PFSK-1 (cell line): ENCODE measurements around the gene FDXR.

ENCODE experiments used
- FOXP2 ChIP-seq: optimal IDR thresholded peaks from 2 replicates; pipeline ENCODE3; 2011; ENCODE audit warnings: borderline replicate concordance, control low read depth, inconsistent platforms; ENCODE audit not compliant: insufficient read depth; ENCODE audit errors: extremely low read length, extremely low read depth
- POLR2AphosphoS5 ChIP-seq: IDR thresholded peaks from 2 replicates; pipeline ENCODE4 v1.6.1; 2012; ENCODE audit warnings: low read depth, mild to moderate bottlenecking, control low read depth, low read length, moderate library complexity
- SIN3A ChIP-seq: IDR thresholded peaks from 2 replicates; pipeline ENCODE4 v1.6.1; 2012; ENCODE audit warnings: mild to moderate bottlenecking, low read length, moderate library complexity, borderline replicate concordance; ENCODE audit not compliant: insufficient read depth
- TAF1 ChIP-seq: IDR thresholded peaks from 2 replicates; pipeline ENCODE4 v1.6.1; 2012; ENCODE audit warnings: low read length, control low read depth, borderline replicate concordance; ENCODE audit not compliant: insufficient read depth
- TF ChIP-seq, protein P1 (sequence below), 2 experiments: IDR thresholded peaks; 2 replicates each; pipeline versions ENCODE4 v1.6.1 to v1.8.0; 2011 to 2012; ENCODE audit warnings: low read depth in 2 of 2, low read length in 2 of 2, control low read depth in 1 of 2, inconsistent platforms in 1 of 2, mild to moderate bottlenecking in 1 of 2, moderate library complexity in 1 of 2; ENCODE audit not compliant: insufficient read depth in 1 of 2

The FDXR gene

DNA sequence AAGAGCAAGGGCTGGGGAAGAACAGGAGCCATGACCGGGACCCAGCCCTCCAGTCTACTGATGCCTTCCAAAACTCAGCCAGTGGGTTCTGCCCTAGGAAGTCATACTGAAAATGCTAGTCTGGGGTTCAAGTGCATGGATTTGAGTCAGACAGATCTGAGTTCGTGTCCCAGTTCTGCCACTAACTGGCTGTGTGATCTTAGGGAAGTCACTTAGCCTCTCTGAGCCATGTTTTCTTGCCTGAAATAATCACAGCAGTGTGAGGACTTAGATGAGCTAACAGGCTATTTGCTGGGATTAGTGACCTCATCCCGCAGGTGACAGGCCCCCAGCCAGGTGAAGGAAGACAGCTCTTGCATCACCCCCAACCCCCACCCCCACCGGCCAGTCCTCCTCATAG, 17.5 kb downstream of the FDXR start:
- TF ChIP-seq TAF1 (no peak), POLR2AphosphoS5 (no peak), SIN3A (no peak), FOXP2 (no peak)
- TF ChIP-seq, protein P1, sequence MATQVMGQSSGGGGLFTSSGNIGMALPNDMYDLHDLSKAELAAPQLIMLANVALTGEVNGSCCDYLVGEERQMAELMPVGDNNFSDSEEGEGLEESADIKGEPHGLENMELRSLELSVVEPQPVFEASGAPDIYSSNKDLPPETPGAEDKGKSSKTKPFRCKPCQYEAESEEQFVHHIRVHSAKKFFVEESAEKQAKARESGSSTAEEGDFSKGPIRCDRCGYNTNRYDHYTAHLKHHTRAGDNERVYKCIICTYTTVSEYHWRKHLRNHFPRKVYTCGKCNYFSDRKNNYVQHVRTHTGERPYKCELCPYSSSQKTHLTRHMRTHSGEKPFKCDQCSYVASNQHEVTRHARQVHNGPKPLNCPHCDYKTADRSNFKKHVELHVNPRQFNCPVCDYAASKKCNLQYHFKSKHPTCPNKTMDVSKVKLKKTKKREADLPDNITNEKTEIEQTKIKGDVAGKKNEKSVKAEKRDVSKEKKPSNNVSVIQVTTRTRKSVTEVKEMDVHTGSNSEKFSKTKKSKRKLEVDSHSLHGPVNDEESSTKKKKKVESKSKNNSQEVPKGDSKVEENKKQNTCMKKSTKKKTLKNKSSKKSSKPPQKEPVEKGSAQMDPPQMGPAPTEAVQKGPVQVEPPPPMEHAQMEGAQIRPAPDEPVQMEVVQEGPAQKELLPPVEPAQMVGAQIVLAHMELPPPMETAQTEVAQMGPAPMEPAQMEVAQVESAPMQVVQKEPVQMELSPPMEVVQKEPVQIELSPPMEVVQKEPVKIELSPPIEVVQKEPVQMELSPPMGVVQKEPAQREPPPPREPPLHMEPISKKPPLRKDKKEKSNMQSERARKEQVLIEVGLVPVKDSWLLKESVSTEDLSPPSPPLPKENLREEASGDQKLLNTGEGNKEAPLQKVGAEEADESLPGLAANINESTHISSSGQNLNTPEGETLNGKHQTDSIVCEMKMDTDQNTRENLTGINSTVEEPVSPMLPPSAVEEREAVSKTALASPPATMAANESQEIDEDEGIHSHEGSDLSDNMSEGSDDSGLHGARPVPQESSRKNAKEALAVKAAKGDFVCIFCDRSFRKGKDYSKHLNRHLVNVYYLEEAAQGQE (IDR thresholded peaks at IDR 0.05; ENCODE audit: insufficient read depth in 1 of 2, low read depth in 2 of 2, low read length in 2 of 2) = no peak

DNA sequence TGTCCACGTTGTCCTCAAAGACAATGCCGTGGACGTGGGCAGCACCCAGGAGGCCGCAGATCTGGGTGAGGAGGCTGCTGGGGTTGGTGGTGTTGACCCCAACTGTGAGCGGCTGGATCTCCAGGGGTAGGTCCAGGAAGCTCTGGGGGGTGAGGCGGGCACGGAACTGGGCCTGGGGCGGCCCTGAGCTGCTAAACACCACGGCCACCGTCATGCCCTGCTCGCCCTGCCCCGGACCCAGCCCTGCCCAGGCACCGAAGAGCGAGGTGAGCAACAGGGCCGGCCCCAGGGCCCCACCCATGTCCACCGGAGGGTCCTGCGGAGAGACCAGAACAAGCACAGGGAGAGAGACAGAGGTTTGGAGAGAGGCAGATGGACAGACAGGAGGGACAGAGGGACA, 18.0 kb downstream of the FDXR start:
- TF ChIP-seq FOXP2 = no peak
- TF ChIP-seq SIN3A = no peak
- TF ChIP-seq, protein P1 (IDR thresholded peaks at IDR 0.05; ENCODE audit: insufficient read depth in 1 of 2, low read depth in 2 of 2, low read length in 2 of 2) = no peak

DNA sequence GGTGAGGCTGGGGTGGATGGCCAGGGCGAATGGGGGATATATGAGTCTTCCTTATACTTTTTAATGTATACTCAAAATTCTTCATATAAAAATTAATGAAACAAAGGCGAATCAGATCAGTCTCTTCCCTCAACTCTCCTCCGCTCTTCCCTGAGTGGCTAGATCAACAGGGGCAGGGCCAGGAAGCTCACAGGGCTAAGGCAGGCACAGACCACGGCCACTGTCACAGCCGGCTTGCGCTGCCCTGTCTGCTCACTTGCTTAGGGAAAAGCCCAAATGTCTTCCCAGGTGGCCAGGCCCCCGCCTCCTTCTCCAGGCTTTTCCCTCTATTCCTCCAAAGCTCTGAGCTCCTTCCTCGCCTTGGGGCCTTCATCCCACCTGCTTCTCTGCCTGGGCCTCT, 19.1 kb downstream of the FDXR start:
- TF ChIP-seq TAF1 (no peak), SIN3A (no peak), POLR2AphosphoS5 (no peak), FOXP2 (no peak)
- TF ChIP-seq, protein P1 (IDR thresholded peaks at IDR 0.05; ENCODE audit: insufficient read depth in 1 of 2, low read depth in 2 of 2, low read length in 2 of 2) = no peak

DNA sequence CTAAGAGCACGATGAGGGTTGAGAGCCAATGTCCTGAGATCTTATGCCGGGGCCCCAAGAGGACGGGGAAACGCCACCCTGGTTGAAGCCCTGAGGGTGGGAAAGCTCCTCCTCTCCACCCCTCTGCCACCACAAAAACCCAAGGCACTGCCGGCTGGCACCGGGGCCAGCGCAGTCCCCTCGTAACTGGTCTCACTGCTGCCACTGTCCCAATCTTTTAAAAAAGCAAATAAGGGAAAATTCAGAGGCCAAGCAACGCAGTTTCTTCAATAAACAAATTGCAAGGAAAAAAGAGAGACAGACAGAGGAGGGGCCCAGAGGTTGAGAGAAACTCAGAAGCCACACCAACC, 19.8 kb downstream of the FDXR start:
- no peak for TF ChIP-seq TAF1
- TF ChIP-seq, protein P1 (IDR thresholded peaks at IDR 0.05; ENCODE audit: insufficient read depth in 1 of 2, low read depth in 2 of 2, low read length in 2 of 2) = no peak
- no peak for TF ChIP-seq POLR2AphosphoS5
- TF ChIP-seq SIN3A = no peak
- TF ChIP-seq FOXP2 = no peak
